ENCODE results near the gene PSMB1.

Gene PSMB1

GRCh38 chr6:170485159-170485558 is 67.9 kb downstream of the PSMB1 start:
- Histone ChIP-seq H3K9me2 (replicated peaks; ENCODE audit: insufficient read depth, low read length) (no peaks in the 10 kb centered on the region), H3K4me2 (ENCODE audit: low read depth, low read length) (no peak overlapping the region), H3K27ac (ENCODE audit: low read length) (no peak overlapping the region), H3K4me1 (ENCODE audit: low read length) (no peaks in the 10 kb centered on the region), H3K4me3 (ENCODE audit: low read length) (no peak overlapping the region), H4K20me1 (ENCODE audit: insufficient read depth, low read length) (no peaks in the 10 kb centered on the region), H3F3A (ENCODE audit: insufficient read depth, low read length) (no peaks in the 10 kb centered on the region), H3K9ac (ENCODE audit: low read length) (no peak overlapping the region), H3K27me3 (replicated peaks; ENCODE audit: insufficient read depth, low read length) (no peaks in the 10 kb centered on the region), H3K9me3 (replicated peaks; ENCODE audit: insufficient read depth, low read length) (no peaks in the 10 kb centered on the region), H3K79me2 (ENCODE audit: low read length) (no peaks in the 10 kb centered on the region), H3K36me3 (replicated peaks; ENCODE audit: insufficient read depth, low read length) (no peaks in the 10 kb centered on the region), H2AFZ (ENCODE audit: low read length) (no peak overlapping the region)
- no peak for DNase-seq
- TF ChIP-seq CTCF (IDR thresholded peaks at IDR 0.05; ENCODE audit: low read length) (no peak), EZH2 (optimal IDR thresholded peaks at IDR 0.05; ENCODE audit: low read depth, low read length) (no peak), EZH2phosphoT487 (IDR thresholded peaks at IDR 0.05; ENCODE audit: low read length) (no peak)
